ENCODE data around the gene ART3.

ART3 gene

GRCh38 chr4:76067652-76068286, 6.7 kb upstream of the ART3 start:
- peak; percentile 37 to 67 for DNase-seq (ENCODE audit: low read depth in 2 of 2)

- no peak for DNase-seq (ENCODE audit: low read depth in 2 of 2)
These were observed 1.7 kb upstream of the ART3 start for GRCh38 chr4:76072760-76073159.

- no peak for DNase-seq (ENCODE audit: low read depth in 2 of 2)
These were observed 588 bp downstream of the ART3 start for GRCh38 chr4:76074993-76075600.

GRCh38 chr4:76078033-76078613, 3.6 kb downstream of the ART3 start:
- no peak for DNase-seq (ENCODE audit: low read depth in 2 of 2)

GRCh38 chr4:76083386-76083988, 9.0 kb downstream of the ART3 start:
- no peak for DNase-seq (ENCODE audit: low read depth in 2 of 2)

- DNase-seq (ENCODE audit: low read depth in 2 of 2), result no peak
These were observed 10.0 kb downstream of the ART3 start for GRCh38 chr4:76084542-76084941.

GRCh38 chr4:76087007-76087769, 12.7 kb downstream of the ART3 start:
- DNase-seq (ENCODE audit: low read depth in 2 of 2), result no peak

GRCh38 chr4:76088719-76089118, 14.2 kb downstream of the ART3 start:
- DNase-seq (ENCODE audit: low read depth in 2 of 2), result no peak

- DNase-seq (ENCODE audit: low read depth in 2 of 2), result no peak
These were observed 15.8 kb downstream of the ART3 start for GRCh38 chr4:76090241-76090691.

- DNase-seq (ENCODE audit: low read depth in 2 of 2), result no peak
These were observed 16.5 kb downstream of the ART3 start for GRCh38 chr4:76091052-76091451.

GRCh38 chr4:76095568-76095967, 21.1 kb downstream of the ART3 start:
- DNase-seq (ENCODE audit: low read depth in 2 of 2), result no peak

- DNase-seq (ENCODE audit: low read depth in 2 of 2), result no peak
These were observed 21.6 kb downstream of the ART3 start for GRCh38 chr4:76096076-76096475.

- DNase-seq (ENCODE audit: low read depth in 2 of 2), result no peak
These were observed 31.1 kb downstream of the ART3 start for GRCh38 chr4:76105652-76106051.

GRCh38 chr4:76106442-76106841, 31.9 kb downstream of the ART3 start:
- no peak for DNase-seq (ENCODE audit: low read depth in 2 of 2)

- DNase-seq (ENCODE audit: low read depth in 2 of 2), result no peak
These were observed 34.1 kb downstream of the ART3 start for GRCh38 chr4:76108467-76109181.

GRCh38 chr4:76116821-76117220, 42.3 kb downstream of the ART3 start:
- no peak for DNase-seq (ENCODE audit: low read depth in 2 of 2)

- DNase-seq (ENCODE audit: low read depth in 2 of 2), result no peak
These were observed 43.0 kb downstream of the ART3 start for GRCh38 chr4:76117536-76117935.

GRCh38 chr4:76120199-76120598, 45.7 kb downstream of the ART3 start:
- DNase-seq (ENCODE audit: low read depth in 2 of 2), result no peak

GRCh38 chr4:76125816-76126215, 51.3 kb downstream of the ART3 start:
- no peak for DNase-seq (ENCODE audit: low read depth in 2 of 2)

GRCh38 chr4:76127754-76128153, 53.2 kb downstream of the ART3 start:
- no peak for DNase-seq (ENCODE audit: low read depth in 2 of 2)

- no peak for DNase-seq (ENCODE audit: low read depth in 2 of 2)
These were observed 66.7 kb downstream of the ART3 start for GRCh38 chr4:76141241-76141640.

GRCh38 chr4:76144546-76144945, 70.0 kb downstream of the ART3 start:
- DNase-seq (ENCODE audit: low read depth in 2 of 2), result no peak
